Body of pancreas (tissue), 4 donors: ENCODE results near the gene PAAF1. TPM values are rescaled to one million over a fixed set of nuclear protein-coding genes. Genes with fewer than 3 reads are reported as not detected.
A peak's percentile ranks its signal among the peaks of the same experiment; 100 is the strongest.

Experiments used
- ATAC-seq: fragments of 150-250 bp; one replicate; pipeline ENCODE4 v1.9.1; 2016
- DNase-seq, 4 donors: peaks; one replicate each; pipeline ENCODE4 v3.0.0-alpha.2; 2019
- H3K27ac ChIP-seq, 4 donors: fragments of 200-600 bp; sonication (generic); 1 replicate in 3 of 4; 2 replicates in 1 of 4; pipeline versions ENCODE4 v1.5.1 to v1.6.1; 2016 to 2019; ENCODE audit warnings: mild to moderate bottlenecking in 1 of 4, mixed read lengths in 1 of 4, moderate library complexity in 1 of 4
- H3K27me3 ChIP-seq, 2 donors: fragments of 200-600 bp; sonication (generic); one replicate each; pipeline ENCODE4 v1.6.0; 2016; ENCODE audit warnings: mild to moderate bottlenecking in 1 of 2
- H3K36me3 ChIP-seq, 2 donors: fragments of 200-600 bp; sonication (generic); replicated peaks in 1 of 2; 2 replicates each; pipeline ENCODE4 v1.5.1; 2016; ENCODE audit warnings: low read depth in 2 of 2; ENCODE audit not compliant: insufficient read depth in 1 of 2
- H3K4me1 ChIP-seq: fragments of 200-600 bp; sonication (generic); one replicate; pipeline ENCODE4 v1.6.0; 2016
- H3K4me3 ChIP-seq, 2 donors: fragments of 200-600 bp; sonication (generic); 1 replicate in 1 of 2; 2 replicates in 1 of 2; pipeline ENCODE4 v1.5.1; 2016 to 2019
- H3K9me3 ChIP-seq, 3 donors: fragments of 200-600 bp; sonication (generic); 1 replicate in 2 of 3; 2 replicates in 1 of 3; pipeline ENCODE4 v1.5.1; 2016
- POLR2A ChIP-seq, 3 donors: fragments of 450-650 bp; IDR thresholded peaks; one replicate each; pipeline ENCODE4 v1.6.1; 2016; ENCODE audit warnings: antibody characterized with exemption in 3 of 3, mild to moderate bottlenecking in 2 of 3
- WGBS, 2 donors: methylation state at CpG; one replicate each; pipeline ENCODE4 v1.1.5; 2017; 5-methylcytosine and 5-hydroxymethylcytosine counted together
- intact Hi-C: fragments of 100-400 bp; cut with DNase I; formaldehyde crosslinking; loops from one replicate; pipeline ENCODE4 v1.15.1; 2023
- total RNA-seq, 2 donors: library from RNA; depleted of rRNA; stranded (reverse); fragments of >200 nt; gene quantifications; one replicate each; pipeline ENCODE4 v1.1.0, GENCODE V29; 2016
- TF ChIP-seq, protein P1 (sequence below), 7 experiments: fragments of 450-650 bp in 4 of 7; fragments of 200-600 bp in 3 of 7; sonication (generic) in 3 of 7; IDR thresholded peaks; one replicate each; pipeline ENCODE4 v1.5.1; 2016 to 2019; ENCODE audit warnings: antibody characterized with exemption in 7 of 7

The PAAF1 gene
- total RNA-seq, 2 donors from 2014 or later = 11.2 to 12.2 TPM

DNA sequence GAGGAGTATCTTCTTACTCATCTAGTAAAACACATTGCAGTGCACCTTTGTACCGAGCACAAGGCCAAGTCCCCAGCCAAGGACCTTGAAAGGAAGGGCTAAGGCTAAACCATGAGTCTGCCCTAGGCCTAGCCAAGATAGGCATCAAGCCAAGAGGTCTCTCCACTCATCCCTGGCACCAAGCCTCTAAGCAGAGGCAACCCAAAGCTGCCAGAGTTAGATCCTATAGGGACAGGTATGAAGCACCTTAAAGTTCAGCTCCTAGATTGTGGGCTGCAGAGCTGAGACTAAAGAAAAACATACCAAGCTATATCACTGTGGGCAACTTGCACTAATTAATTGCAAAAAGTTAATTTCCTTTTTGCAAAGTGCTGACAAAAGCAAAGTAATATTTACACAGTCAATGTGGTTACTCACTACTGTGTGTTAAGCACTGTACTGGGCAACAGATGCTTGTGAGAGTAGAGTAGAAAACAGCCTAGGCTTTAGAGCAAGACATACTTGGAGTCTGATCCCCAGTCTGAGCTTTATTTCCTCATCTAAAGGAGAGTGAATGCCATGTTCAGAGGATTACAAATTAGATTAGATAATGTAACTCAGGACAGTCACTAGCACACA, 7.4 kb upstream of the PAAF1 start:
- H3K27ac ChIP-seq = no peak overlapping the region
- WGBS, 2 donors = 17 to 29% methylated on average over 1 of the region's 1 CpG
- H3K4me1 ChIP-seq = peaks cover 11% of the 10 kb centered on the region
- ATAC-seq = peak; percentile 21
- intact Hi-C loops = no loop called here
- H3K36me3 ChIP-seq = peaks cover 0 to 13% of the 10 kb centered on the region in 2 donors
- no peaks in the 10 kb centered on the region for H3K27me3 ChIP-seq
- no peak for DNase-seq
- H3K4me3 ChIP-seq = no peak overlapping the region
- TF ChIP-seq, protein P1, sequence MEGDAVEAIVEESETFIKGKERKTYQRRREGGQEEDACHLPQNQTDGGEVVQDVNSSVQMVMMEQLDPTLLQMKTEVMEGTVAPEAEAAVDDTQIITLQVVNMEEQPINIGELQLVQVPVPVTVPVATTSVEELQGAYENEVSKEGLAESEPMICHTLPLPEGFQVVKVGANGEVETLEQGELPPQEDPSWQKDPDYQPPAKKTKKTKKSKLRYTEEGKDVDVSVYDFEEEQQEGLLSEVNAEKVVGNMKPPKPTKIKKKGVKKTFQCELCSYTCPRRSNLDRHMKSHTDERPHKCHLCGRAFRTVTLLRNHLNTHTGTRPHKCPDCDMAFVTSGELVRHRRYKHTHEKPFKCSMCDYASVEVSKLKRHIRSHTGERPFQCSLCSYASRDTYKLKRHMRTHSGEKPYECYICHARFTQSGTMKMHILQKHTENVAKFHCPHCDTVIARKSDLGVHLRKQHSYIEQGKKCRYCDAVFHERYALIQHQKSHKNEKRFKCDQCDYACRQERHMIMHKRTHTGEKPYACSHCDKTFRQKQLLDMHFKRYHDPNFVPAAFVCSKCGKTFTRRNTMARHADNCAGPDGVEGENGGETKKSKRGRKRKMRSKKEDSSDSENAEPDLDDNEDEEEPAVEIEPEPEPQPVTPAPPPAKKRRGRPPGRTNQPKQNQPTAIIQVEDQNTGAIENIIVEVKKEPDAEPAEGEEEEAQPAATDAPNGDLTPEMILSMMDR (IDR thresholded peaks at IDR 0.05) = no peak
- no peak for TF ChIP-seq POLR2A (IDR thresholded peaks at IDR 0.05)
- H3K9me3 ChIP-seq = no peaks in the 10 kb centered on the region

DNA sequence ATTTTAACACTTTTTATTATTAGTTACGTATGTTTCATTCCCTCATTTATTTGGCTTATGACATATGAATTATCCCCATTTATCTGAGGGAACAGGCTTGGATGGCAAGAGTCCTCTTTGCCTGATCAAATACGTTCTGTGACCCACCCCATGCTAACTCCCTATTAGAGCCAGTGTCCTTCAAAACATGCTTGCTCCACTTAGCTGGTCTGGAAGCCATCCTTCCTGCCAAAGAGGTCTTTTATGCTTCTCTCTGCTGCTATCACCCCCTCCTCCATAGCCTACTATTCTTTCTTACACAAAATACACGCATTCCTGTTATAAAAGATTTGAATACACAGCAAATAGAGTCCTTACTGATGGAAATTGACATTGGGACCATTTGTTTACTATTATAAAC, 6.5 kb upstream of the PAAF1 start:
- Histone ChIP-seq H3K27ac (no peak overlapping the region), H3K36me3 (peaks cover 0 to 13% of the 10 kb centered on the region in 2 donors), H3K27me3 (no peaks in the 10 kb centered on the region), H3K9me3 (no peaks in the 10 kb centered on the region), H3K4me3 (no peak overlapping the region), H3K4me1 (peaks cover 19% of the 10 kb centered on the region)
- TF ChIP-seq, protein P1 (IDR thresholded peaks at IDR 0.05) = no peak
- no peak for TF ChIP-seq POLR2A (IDR thresholded peaks at IDR 0.05)
- no peak for ATAC-seq
- WGBS, 2 donors = 79 to 90% methylated on average over 3 of the region's 3 CpGs
- no peak for DNase-seq
- intact Hi-C loops = no loop called here

DNA sequence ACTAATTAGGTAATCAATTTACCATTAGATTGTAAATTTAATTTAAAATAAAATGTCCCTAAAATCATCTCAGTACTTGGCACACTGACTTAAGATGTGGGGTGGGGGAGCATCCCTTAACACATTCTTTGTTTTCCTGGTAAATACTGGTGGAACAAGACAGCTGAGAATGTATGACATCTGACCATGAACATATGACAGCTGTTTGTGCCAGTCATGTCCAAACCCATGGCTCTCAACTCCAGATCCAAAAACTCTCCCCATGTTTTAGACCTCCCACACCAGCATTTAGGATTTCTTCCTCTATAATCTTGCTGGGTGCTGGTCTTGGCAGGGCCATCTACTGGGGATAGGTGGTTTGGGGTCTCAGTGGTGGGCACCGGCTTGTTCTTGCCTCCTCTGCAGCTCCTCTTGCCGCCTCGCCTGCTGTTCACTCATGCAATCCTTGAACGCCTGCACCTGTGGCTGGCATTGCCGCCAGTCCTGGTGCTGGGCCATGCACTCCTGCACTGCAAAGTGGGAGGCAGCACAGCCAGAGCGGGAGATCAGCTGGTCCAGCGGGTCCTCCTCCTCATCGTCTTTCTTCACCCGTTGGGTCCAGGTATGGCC, 3.9 kb upstream of the PAAF1 start:
- 91 to 92% methylated on average over 9 of the region's 9 CpGs for WGBS, 2 donors
- Histone ChIP-seq H3K27me3 (no peaks in the 10 kb centered on the region), H3K36me3 (peaks cover 0 to 13% of the 10 kb centered on the region in 2 donors), H3K4me3 (no peak overlapping the region), H3K27ac (no peak overlapping the region), H3K9me3 (no peaks in the 10 kb centered on the region), H3K4me1 (peaks cover 33% of the 10 kb centered on the region)
- no peak for ATAC-seq
- no peak for DNase-seq
- TF ChIP-seq POLR2A (IDR thresholded peaks at IDR 0.05) = no peak
- TF ChIP-seq, protein P1 (IDR thresholded peaks at IDR 0.05) = no peak
- intact Hi-C loops = no loop called here

DNA sequence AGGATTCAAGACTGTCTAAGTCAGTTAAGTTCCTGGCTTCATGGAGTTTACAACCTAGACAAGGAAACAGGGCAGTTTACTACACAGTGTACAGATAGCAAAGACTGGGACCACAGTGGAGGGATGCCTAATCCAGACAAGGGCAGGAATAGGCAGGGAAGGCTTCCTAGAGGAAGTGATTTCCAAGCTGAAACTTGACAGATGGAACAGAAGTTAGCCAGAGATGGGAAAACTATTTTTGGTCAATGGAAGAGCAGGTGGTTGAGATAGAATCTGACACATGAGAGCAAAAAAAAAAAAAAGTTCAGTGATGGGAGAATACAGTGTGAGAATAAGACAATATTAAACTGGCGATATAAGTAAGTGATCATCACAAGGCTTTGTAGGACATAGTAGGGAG, 1.4 kb upstream of the PAAF1 start:
- Histone ChIP-seq H3K4me1 (peaks cover 26% of the 10 kb centered on the region), H3K27ac (peak overlapping the region in 1 of 4 donors; percentile 72), H3K36me3 (peaks cover 0 to 13% of the 10 kb centered on the region in 2 donors), H3K27me3 (no peaks in the 10 kb centered on the region), H3K9me3 (no peaks in the 10 kb centered on the region), H3K4me3 (no peak overlapping the region)
- 68 to 93% methylated on average over 1 of the region's 1 CpG for WGBS, 2 donors
- TF ChIP-seq POLR2A (IDR thresholded peaks at IDR 0.05) = no peak
- TF ChIP-seq, protein P1 (IDR thresholded peaks at IDR 0.05) = no peak
- intact Hi-C loops = no loop called here
- DNase-seq (no peak), ATAC-seq (no peak)
